ENCODE results near the gene CAMSAP1.

CAMSAP1 gene

DNA sequence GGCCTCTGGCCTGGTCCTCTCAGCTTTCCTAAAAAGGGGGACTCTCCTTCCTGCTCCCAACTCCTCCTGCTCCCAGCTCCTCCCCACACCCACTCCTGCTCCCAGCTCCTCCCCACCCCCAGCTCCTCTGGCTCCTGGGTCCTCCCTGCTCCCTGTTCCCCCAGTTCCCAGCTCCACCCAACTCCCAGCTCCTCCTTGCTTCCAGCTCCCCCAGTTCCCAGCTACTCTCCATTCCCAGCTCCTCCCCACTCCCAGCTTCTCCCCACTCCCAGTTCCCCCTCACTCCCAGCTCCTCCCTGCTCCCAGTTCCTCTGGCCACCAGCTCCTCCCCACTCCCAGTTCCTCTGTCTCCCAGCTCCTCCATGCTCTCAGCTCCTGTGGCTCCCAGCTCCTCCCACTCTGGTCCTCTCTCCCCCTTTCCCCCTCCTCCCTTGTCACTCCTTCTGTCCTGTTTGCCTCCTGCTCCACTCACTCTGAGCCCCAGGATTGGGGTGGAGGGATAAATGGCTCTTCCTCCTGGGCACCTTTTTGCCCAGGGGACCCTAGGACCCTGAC is 129.6 kb downstream of the CAMSAP1 start:
- Histone ChIP-seq H3K27ac (ENCODE audit: low read length) (no peak overlapping the region), H3K4me1 (ENCODE audit: insufficient read depth, low read length) (no peaks in the 10 kb centered on the region), H3K36me3 (ENCODE audit: insufficient read depth, low read length) (no peaks in the 10 kb centered on the region), H3K9ac (ENCODE audit: low read depth, low read length) (no peak overlapping the region), H3K4me2 (ENCODE audit: insufficient read depth, low read length) (no peak overlapping the region), H4K20me1 (ENCODE audit: insufficient read depth, low read length) (no peaks in the 10 kb centered on the region; the same call in 1 of the 2 replicates), H2AFZ (ENCODE audit: low read depth, low read length) (no peak overlapping the region), H3K9me3 (ENCODE audit: insufficient read depth, low read length, severe bottlenecking) (no peaks in the 10 kb centered on the region), H3K27me3 (ENCODE audit: insufficient read depth, low read length, poor library complexity) (no peaks in the 10 kb centered on the region), H3K4me3 (ENCODE audit: low read depth in 1 of 2, low read length in 2 of 2) (no peak overlapping the region), H3K79me2 (ENCODE audit: insufficient read depth, low read length) (no peaks in the 10 kb centered on the region)
- no peak for ATAC-seq (ENCODE audit: insufficient read depth, low read depth)
- no peak for TF ChIP-seq EZH2 (IDR thresholded peaks at IDR 0.05; ENCODE audit: borderline replicate concordance, low read depth, low read length, severe bottlenecking)
- TF ChIP-seq, protein P1, sequence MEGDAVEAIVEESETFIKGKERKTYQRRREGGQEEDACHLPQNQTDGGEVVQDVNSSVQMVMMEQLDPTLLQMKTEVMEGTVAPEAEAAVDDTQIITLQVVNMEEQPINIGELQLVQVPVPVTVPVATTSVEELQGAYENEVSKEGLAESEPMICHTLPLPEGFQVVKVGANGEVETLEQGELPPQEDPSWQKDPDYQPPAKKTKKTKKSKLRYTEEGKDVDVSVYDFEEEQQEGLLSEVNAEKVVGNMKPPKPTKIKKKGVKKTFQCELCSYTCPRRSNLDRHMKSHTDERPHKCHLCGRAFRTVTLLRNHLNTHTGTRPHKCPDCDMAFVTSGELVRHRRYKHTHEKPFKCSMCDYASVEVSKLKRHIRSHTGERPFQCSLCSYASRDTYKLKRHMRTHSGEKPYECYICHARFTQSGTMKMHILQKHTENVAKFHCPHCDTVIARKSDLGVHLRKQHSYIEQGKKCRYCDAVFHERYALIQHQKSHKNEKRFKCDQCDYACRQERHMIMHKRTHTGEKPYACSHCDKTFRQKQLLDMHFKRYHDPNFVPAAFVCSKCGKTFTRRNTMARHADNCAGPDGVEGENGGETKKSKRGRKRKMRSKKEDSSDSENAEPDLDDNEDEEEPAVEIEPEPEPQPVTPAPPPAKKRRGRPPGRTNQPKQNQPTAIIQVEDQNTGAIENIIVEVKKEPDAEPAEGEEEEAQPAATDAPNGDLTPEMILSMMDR (IDR thresholded peaks at IDR 0.05; ENCODE audit: borderline replicate concordance, extremely low read depth, low read length, poor library complexity, severe bottlenecking), result no peak
- DNase-seq, result no peak

DNA sequence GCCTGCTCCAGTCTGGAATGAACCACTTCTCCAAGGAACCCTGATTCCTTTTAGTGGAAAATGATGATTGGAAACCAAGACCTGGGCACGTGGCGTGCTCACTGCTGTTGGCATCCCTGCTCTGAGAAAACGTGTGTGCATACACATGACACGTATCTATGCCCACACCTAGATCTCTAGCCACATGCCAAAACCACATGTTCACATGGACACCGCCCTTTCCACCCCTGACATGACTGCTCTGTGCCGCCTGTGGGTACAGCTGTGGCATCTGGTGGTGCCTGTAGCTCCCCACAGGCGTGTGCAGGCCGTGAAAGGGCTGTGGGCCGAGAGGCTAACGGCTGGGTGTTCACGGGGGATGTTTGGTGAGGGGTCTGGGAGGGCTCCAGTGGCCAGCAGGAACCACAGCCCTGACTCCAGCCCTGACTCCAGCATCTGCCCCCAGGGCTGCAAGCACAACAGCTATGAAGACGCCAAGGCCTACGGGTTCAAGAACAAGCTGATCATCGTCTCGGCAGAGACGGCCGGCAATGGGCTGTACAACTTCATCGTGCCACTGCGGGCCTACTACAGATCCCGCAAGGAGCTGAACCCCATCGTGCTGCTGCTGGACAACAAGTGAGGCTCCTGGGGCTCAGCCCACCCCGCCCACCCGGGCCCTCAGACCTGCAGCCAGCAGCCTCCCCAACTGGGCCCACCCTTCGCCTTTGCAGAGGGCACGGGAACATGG is 130.3 kb downstream of the CAMSAP1 start:
- Histone ChIP-seq H3K4me1 (ENCODE audit: insufficient read depth, low read length) (no peaks in the 10 kb centered on the region), H4K20me1 (ENCODE audit: insufficient read depth, low read length) (no peaks in the 10 kb centered on the region; the same call in 1 of the 2 replicates), H3K4me2 (ENCODE audit: insufficient read depth, low read length) (no peak overlapping the region), H3K4me3 (ENCODE audit: low read depth in 1 of 2, low read length in 2 of 2) (no peak overlapping the region), H3K27me3 (ENCODE audit: insufficient read depth, low read length, poor library complexity) (no peaks in the 10 kb centered on the region), H3K9me3 (ENCODE audit: insufficient read depth, low read length, severe bottlenecking) (no peaks in the 10 kb centered on the region), H3K79me2 (ENCODE audit: insufficient read depth, low read length) (no peaks in the 10 kb centered on the region), H3K36me3 (ENCODE audit: insufficient read depth, low read length) (no peaks in the 10 kb centered on the region), H3K27ac (ENCODE audit: low read length) (no peak overlapping the region), H3K9ac (ENCODE audit: low read depth, low read length) (no peak overlapping the region), H2AFZ (ENCODE audit: low read depth, low read length) (no peak overlapping the region)
- DNase-seq, result no peak
- no peak for TF ChIP-seq EZH2 (IDR thresholded peaks at IDR 0.05; ENCODE audit: borderline replicate concordance, low read depth, low read length, severe bottlenecking)
- TF ChIP-seq, protein P1 (IDR thresholded peaks at IDR 0.05; ENCODE audit: borderline replicate concordance, extremely low read depth, low read length, poor library complexity, severe bottlenecking), result no peak
- no peak for ATAC-seq (ENCODE audit: insufficient read depth, low read depth)

DNA sequence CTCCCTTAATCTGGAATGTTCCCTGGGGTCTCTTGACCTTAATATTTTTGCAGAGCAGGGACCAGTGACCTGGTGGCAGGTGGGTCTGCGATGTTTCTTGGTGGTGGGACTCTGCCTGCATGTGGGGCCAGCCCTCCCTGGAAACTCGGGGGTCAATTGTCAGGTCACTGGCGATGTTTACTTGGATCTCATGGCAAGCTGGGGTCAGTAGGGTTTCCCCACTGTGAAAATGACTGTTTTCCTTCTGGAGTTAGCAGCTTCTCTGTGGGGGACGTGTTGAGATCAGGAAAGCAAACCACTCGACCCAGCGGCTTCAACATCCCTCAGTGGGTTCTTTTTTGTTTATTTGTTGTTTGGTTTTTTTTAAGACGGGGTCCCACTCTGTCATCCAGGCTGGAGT is 131.4 kb downstream of the CAMSAP1 start:
- Histone ChIP-seq H3K79me2 (ENCODE audit: insufficient read depth, low read length) (no peaks in the 10 kb centered on the region), H3K4me2 (ENCODE audit: insufficient read depth, low read length) (no peak overlapping the region), H3K27ac (ENCODE audit: low read length) (no peak overlapping the region), H3K4me3 (ENCODE audit: low read depth in 1 of 2, low read length in 2 of 2) (no peak overlapping the region), H4K20me1 (ENCODE audit: insufficient read depth, low read length) (no peaks in the 10 kb centered on the region; the same call in 1 of the 2 replicates), H3K9me3 (ENCODE audit: insufficient read depth, low read length, severe bottlenecking) (no peaks in the 10 kb centered on the region), H2AFZ (ENCODE audit: low read depth, low read length) (no peak overlapping the region), H3K36me3 (ENCODE audit: insufficient read depth, low read length) (no peaks in the 10 kb centered on the region), H3K4me1 (ENCODE audit: insufficient read depth, low read length) (no peaks in the 10 kb centered on the region), H3K9ac (ENCODE audit: low read depth, low read length) (no peak overlapping the region), H3K27me3 (ENCODE audit: insufficient read depth, low read length, poor library complexity) (no peaks in the 10 kb centered on the region)
- no peak for DNase-seq
- ATAC-seq (ENCODE audit: insufficient read depth, low read depth), result no peak
- no peak for TF ChIP-seq EZH2 (IDR thresholded peaks at IDR 0.05; ENCODE audit: borderline replicate concordance, low read depth, low read length, severe bottlenecking)
- TF ChIP-seq, protein P1 (IDR thresholded peaks at IDR 0.05; ENCODE audit: borderline replicate concordance, extremely low read depth, low read length, poor library complexity, severe bottlenecking), result no peak
